Measurements from ENCODE around the gene CELF2. TPM values are rescaled to one million over a fixed set of nuclear protein-coding genes. Genes with fewer than 3 reads are reported as not detected.

CELF2 gene
- total RNA-seq, 1 donor from 2014 or later: 31.8 TPM

DNA sequence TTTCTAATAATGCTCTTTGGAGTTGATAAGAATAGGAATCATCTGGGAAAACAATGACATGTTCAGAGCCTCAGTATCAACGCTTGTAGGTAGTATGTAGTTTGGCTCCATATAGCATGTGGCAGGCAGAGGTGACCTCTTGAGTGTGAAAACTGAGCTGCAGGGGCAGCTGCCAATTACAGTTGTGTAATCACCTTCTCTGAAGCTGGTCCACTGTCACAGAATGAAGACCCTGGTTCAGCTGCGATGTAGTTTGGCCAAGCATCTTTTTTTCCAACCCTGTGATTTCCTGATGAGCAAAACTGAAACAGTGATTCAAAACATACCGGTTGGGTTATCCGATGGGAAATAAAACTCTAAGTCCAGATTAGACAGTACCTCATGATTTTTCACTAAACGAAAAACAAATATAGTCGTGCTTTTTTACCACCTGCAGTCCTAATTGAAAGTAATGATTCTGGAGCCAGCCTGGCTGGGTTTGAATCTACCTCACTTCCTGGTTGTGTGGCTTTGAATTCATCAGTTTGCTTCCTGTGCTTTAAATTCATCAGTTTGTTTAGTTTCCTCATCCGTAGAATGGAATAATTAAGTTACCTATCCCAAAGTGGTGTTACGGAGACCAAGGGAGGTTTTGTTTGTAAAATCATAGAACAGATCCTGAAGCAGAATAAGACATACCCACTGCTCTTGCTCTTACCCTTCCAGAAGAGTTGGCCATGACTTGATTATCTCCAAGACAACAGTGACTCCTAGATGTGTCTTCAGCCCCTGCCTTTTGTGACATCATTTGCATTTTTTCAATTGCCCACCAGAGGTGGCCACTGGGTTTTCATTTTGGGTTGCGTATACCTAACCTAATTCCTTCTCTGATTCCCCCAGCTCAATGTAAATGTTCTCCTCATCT lies 87.4 kb downstream of the CELF2 start:
- H3K36me3 ChIP-seq (ENCODE audit: control insufficient read depth in 3 of 3, insufficient read depth in 3 of 3, low read length in 3 of 3): no peaks in the 10 kb centered on the region
- peaks cover 0 to 5% (median 5%) of the 10 kb centered on the region in 3 donors for H3K4me1 ChIP-seq (ENCODE audit: control insufficient read depth in 3 of 3, insufficient read depth in 3 of 3, low read length in 3 of 3)
- no peak overlapping the region for H3K4me3 ChIP-seq (ENCODE audit: low read length in 3 of 3)

DNA sequence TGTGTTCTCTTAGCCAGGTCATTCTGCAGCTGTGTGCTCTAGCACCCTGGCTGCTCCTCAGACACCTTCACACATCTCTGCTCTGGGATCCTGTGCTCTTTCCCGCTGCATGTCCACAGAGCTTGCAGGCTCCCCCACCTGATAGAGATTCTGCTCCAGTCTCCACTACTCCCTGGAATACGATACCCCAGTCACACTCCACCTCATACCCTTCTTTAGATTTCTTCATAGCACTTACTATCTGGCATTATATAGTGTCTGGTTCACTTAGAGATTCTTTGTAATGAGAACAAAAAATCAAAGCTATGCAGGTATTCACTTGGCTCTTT lies 88.0 kb downstream of the CELF2 start:
- peaks cover 0 to 5% (median 5%) of the 10 kb centered on the region in 3 donors for H3K4me1 ChIP-seq (ENCODE audit: control insufficient read depth in 3 of 3, insufficient read depth in 3 of 3, low read length in 3 of 3)
- H3K27me3 ChIP-seq (ENCODE audit: control insufficient read depth in 3 of 3, insufficient read depth in 3 of 3, low read length in 3 of 3): no peaks in the 10 kb centered on the region
- H3K27ac ChIP-seq (ENCODE audit: low read depth, low read length): no peak overlapping the region
- H3K9ac ChIP-seq (ENCODE audit: low read depth in 1 of 3, low read length in 3 of 3): no peak overlapping the region
- H3K9me3 ChIP-seq (ENCODE audit: control insufficient read depth in 3 of 3, low read length in 3 of 3): no peaks in the 10 kb centered on the region
- no peaks in the 10 kb centered on the region for H3K36me3 ChIP-seq (ENCODE audit: control insufficient read depth in 3 of 3, insufficient read depth in 3 of 3, low read length in 3 of 3)
- no peak overlapping the region for H3K4me3 ChIP-seq (ENCODE audit: low read length in 3 of 3)

More for the DNA sequence above, 87.4 kb downstream of the CELF2 start:
- H3K9ac ChIP-seq (ENCODE audit: low read depth in 1 of 3, low read length in 3 of 3): no peak overlapping the region
- no peaks in the 10 kb centered on the region for H3K9me3 ChIP-seq (ENCODE audit: control insufficient read depth in 3 of 3, low read length in 3 of 3)
- H3K27ac ChIP-seq (ENCODE audit: low read depth, low read length): no peak overlapping the region
- no peaks in the 10 kb centered on the region for H3K27me3 ChIP-seq (ENCODE audit: control insufficient read depth in 3 of 3, insufficient read depth in 3 of 3, low read length in 3 of 3)

DNA sequence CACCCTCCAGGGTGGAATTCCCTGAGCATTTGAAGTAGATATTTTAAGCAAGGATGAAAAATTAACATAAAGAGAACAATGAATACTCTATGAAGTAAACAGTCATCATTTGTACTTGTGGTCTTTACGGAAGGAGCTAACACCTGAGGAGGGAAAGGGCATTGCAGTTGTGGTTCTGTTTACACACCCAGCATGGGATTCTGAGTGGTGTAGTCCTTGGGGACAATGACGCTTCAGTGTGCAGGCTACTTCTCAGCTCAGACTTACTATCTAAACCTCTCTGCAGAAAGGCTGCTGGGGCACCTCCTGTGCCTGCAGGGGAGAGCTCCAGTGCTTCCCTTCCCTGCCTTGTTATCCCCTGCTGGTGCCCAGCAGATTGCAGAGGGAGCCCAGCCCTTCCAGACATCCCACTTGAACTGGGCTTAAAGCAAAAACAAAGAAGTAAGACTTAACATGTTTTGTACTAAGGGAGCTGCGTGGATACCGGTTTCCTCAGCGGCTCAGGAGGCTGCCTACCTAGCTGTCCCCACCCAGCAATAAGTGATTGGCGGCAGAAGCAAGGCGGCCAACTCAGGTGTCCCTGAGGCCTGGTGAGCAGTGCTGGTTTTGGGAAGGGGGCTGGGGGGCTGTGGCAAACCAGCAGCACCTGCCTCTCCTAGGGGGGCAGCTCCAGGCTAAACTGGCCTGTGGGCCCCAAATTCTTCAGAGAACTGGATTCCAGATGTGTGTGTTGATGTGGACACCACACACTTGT lies 89.1 kb downstream of the CELF2 start:
- Histone ChIP-seq H3K27me3 (ENCODE audit: control insufficient read depth in 3 of 3, insufficient read depth in 3 of 3, low read length in 3 of 3) (no peaks in the 10 kb centered on the region), H3K9ac (ENCODE audit: low read depth in 1 of 3, low read length in 3 of 3) (no peak overlapping the region), H3K4me1 (ENCODE audit: control insufficient read depth in 3 of 3, insufficient read depth in 3 of 3, low read length in 3 of 3) (peaks cover 0 to 5% (median 5%) of the 10 kb centered on the region in 3 donors), H3K9me3 (ENCODE audit: control insufficient read depth in 3 of 3, low read length in 3 of 3) (no peaks in the 10 kb centered on the region), H3K36me3 (ENCODE audit: control insufficient read depth in 3 of 3, insufficient read depth in 3 of 3, low read length in 3 of 3) (no peaks in the 10 kb centered on the region), H3K4me3 (ENCODE audit: low read length in 3 of 3) (no peak overlapping the region), H3K27ac (ENCODE audit: low read depth, low read length) (no peak overlapping the region)

DNA sequence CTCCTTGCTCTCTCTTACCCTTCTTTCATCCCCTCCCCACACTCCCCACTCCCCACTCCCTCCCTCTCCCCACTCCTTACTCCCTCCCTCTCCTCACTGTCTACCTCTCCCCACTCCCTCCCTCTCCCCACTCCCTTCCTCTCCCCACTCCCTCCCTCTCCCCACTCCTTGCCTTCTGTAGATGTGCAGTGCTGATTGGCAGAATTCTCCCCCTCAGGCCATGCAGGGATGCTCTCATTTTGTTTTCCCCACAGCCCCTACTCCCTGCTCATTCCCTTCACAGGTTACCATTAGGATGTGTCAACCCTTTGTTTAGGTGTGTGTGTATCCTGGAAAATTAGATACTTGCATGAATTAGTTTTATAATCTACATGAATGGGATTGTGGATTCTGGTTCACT lies 90.3 kb downstream of the CELF2 start:
- H3K27ac ChIP-seq (ENCODE audit: low read depth, low read length): no peak overlapping the region
- H3K27me3 ChIP-seq (ENCODE audit: control insufficient read depth in 3 of 3, insufficient read depth in 3 of 3, low read length in 3 of 3): no peaks in the 10 kb centered on the region
- no peaks in the 10 kb centered on the region for H3K36me3 ChIP-seq (ENCODE audit: control insufficient read depth in 3 of 3, insufficient read depth in 3 of 3, low read length in 3 of 3)
- no peak overlapping the region for H3K4me3 ChIP-seq (ENCODE audit: low read length in 3 of 3)
- H3K4me1 ChIP-seq (ENCODE audit: control insufficient read depth in 3 of 3, insufficient read depth in 3 of 3, low read length in 3 of 3): peaks cover 0 to 5% (median 5%) of the 10 kb centered on the region in 3 donors
- H3K9me3 ChIP-seq (ENCODE audit: control insufficient read depth in 3 of 3, low read length in 3 of 3): no peaks in the 10 kb centered on the region
- no peak overlapping the region for H3K9ac ChIP-seq (ENCODE audit: low read depth in 1 of 3, low read length in 3 of 3)

DNA sequence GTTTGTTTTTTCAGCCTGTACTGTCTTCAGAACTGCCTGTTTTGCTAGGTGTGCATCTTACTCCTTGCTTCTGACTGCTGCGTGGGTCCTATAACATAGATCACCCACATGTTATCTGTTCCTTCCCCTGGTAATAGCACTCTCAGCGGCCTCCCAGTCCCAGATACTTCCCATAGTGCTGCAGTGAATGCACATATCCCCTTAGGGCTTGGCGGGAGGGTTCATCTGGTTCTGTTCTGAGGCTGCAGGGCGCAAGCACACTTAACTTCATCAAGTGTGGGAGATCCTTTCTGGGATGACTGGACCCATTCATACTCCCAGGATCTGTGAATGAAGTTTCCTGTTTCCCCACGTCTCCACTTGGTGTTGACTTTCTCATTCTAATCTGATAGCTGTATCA lies 90.7 kb downstream of the CELF2 start:
- no peak overlapping the region for H3K9ac ChIP-seq (ENCODE audit: low read depth in 1 of 3, low read length in 3 of 3)
- no peaks in the 10 kb centered on the region for H3K36me3 ChIP-seq (ENCODE audit: control insufficient read depth in 3 of 3, insufficient read depth in 3 of 3, low read length in 3 of 3)
- no peak overlapping the region for H3K4me3 ChIP-seq (ENCODE audit: low read length in 3 of 3)
- no peaks in the 10 kb centered on the region for H3K9me3 ChIP-seq (ENCODE audit: control insufficient read depth in 3 of 3, low read length in 3 of 3)
- H3K27me3 ChIP-seq (ENCODE audit: control insufficient read depth in 3 of 3, insufficient read depth in 3 of 3, low read length in 3 of 3): no peaks in the 10 kb centered on the region
- H3K27ac ChIP-seq (ENCODE audit: low read depth, low read length): no peak overlapping the region
- peaks cover 0 to 7% (median 5%) of the 10 kb centered on the region in 3 donors for H3K4me1 ChIP-seq (ENCODE audit: control insufficient read depth in 3 of 3, insufficient read depth in 3 of 3, low read length in 3 of 3)

DNA sequence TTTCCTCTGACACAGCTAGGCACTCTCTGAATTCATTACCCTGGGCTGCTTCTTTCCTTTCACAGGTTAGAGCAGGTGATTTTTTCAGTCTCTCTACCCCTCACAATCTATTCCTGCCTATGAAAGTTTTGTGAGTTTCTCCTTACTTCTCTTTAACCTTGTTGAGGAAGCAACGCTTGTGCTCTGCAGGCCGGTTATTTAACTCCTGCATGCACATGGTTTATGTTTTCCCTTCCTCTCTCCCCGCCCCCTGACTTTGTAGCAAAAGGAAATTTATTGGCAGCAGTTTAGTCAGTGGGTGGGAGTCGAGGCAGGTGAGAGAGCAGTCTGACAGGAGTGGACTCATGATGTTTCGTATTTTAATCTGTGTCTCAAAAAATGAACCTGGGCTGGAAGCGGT lies 91.9 kb downstream of the CELF2 start:
- no peak overlapping the region for H3K27ac ChIP-seq (ENCODE audit: low read depth, low read length)
- H3K27me3 ChIP-seq (ENCODE audit: control insufficient read depth in 3 of 3, insufficient read depth in 3 of 3, low read length in 3 of 3): no peaks in the 10 kb centered on the region
- no peak overlapping the region for H3K4me3 ChIP-seq (ENCODE audit: low read length in 3 of 3)
- no peaks in the 10 kb centered on the region for H3K9me3 ChIP-seq (ENCODE audit: control insufficient read depth in 3 of 3, low read length in 3 of 3)
- no peaks in the 10 kb centered on the region for H3K36me3 ChIP-seq (ENCODE audit: control insufficient read depth in 3 of 3, insufficient read depth in 3 of 3, low read length in 3 of 3)
- H3K4me1 ChIP-seq (ENCODE audit: control insufficient read depth in 3 of 3, insufficient read depth in 3 of 3, low read length in 3 of 3): peaks cover 0 to 8% (median 3%) of the 10 kb centered on the region in 3 donors
- no peak overlapping the region for H3K9ac ChIP-seq (ENCODE audit: low read depth in 1 of 3, low read length in 3 of 3)

DNA sequence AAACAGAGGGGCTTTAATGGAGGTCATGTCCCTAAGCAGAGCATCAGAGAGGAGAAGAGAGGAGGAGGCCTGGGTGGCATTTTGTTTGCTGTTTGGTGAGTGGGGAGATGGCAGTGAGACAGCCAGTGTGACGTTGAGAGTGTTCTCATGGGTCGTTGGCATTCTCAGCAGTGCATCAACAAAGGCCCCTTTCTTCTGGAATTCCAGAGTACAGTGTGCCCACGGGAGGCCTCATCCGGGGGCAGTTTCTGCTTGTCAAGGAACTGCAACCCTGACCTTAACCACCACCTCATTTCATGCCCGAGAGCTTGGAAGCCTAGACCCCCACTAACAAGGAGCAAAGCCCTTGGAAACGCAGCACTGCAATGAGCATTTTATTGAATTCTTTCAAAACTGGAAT lies 92.9 kb downstream of the CELF2 start:
- H3K9ac ChIP-seq (ENCODE audit: low read depth in 1 of 3, low read length in 3 of 3): no peak overlapping the region

DNA sequence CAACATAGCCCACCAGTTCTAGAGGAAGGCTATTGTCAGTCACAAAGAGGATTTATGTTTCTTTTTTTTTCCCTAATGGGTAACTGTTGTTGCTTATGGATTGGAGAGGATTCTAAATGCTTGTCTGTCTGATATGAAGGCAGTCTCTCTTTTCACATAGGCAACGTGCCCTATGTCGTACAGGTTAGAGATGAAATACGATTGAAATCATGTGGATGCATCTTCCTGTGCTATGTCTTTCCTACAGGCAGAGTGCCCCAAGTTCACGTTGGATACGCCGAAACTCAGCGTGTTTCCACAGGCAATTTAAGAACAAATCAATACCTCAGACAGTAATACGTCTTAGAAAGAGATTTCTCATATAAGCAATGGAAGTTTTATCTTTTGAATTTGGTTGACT lies 93.8 kb downstream of the CELF2 start:
- Histone ChIP-seq H3K4me1 (ENCODE audit: control insufficient read depth in 3 of 3, insufficient read depth in 3 of 3, low read length in 3 of 3) (peaks cover 6 to 11% (median 8%) of the 10 kb centered on the region in 3 donors), H3K4me3 (ENCODE audit: low read length in 3 of 3) (no peak overlapping the region), H3K9ac (ENCODE audit: low read depth in 1 of 3, low read length in 3 of 3) (no peak overlapping the region), H3K27me3 (ENCODE audit: control insufficient read depth in 3 of 3, insufficient read depth in 3 of 3, low read length in 3 of 3) (no peaks in the 10 kb centered on the region), H3K9me3 (ENCODE audit: control insufficient read depth in 3 of 3, low read length in 3 of 3) (no peaks in the 10 kb centered on the region), H3K36me3 (ENCODE audit: control insufficient read depth in 3 of 3, insufficient read depth in 3 of 3, low read length in 3 of 3) (no peaks in the 10 kb centered on the region), H3K27ac (ENCODE audit: low read depth, low read length) (no peak overlapping the region)

More for the DNA sequence above, 92.9 kb downstream of the CELF2 start:
- peaks cover 5 to 8% (median 6%) of the 10 kb centered on the region in 3 donors for H3K4me1 ChIP-seq (ENCODE audit: control insufficient read depth in 3 of 3, insufficient read depth in 3 of 3, low read length in 3 of 3)
- no peaks in the 10 kb centered on the region for H3K36me3 ChIP-seq (ENCODE audit: control insufficient read depth in 3 of 3, insufficient read depth in 3 of 3, low read length in 3 of 3)
- no peak overlapping the region for H3K27ac ChIP-seq (ENCODE audit: low read depth, low read length)
- H3K4me3 ChIP-seq (ENCODE audit: low read length in 3 of 3): no peak overlapping the region
- no peaks in the 10 kb centered on the region for H3K9me3 ChIP-seq (ENCODE audit: control insufficient read depth in 3 of 3, low read length in 3 of 3)
- H3K27me3 ChIP-seq (ENCODE audit: control insufficient read depth in 3 of 3, insufficient read depth in 3 of 3, low read length in 3 of 3): no peaks in the 10 kb centered on the region

DNA sequence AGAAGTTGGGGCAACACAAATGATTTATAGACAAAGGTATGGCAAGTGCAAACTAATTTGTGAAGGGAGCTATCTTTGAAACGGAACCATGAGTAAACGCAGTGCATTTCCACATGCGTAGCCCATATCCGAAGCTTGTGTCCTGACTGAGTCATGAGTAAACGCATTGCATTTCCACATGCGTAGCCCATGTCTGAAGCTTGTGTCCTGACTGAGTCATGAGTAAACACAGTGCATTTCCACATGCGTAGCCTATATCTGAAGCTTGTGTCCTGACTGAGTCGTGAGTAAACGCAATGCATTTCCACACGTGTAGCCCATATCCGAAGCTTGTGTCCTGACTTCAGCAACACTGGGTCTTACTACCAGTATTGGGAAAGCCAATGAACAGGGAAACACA lies 95.0 kb downstream of the CELF2 start:
- no peak overlapping the region for H3K27ac ChIP-seq (ENCODE audit: low read depth, low read length)
- H3K9ac ChIP-seq (ENCODE audit: low read depth in 1 of 3, low read length in 3 of 3): no peak overlapping the region
- H3K27me3 ChIP-seq (ENCODE audit: control insufficient read depth in 3 of 3, insufficient read depth in 3 of 3, low read length in 3 of 3): no peaks in the 10 kb centered on the region
- peaks cover 6 to 19% (median 8%) of the 10 kb centered on the region in 3 donors for H3K4me1 ChIP-seq (ENCODE audit: control insufficient read depth in 3 of 3, insufficient read depth in 3 of 3, low read length in 3 of 3)
- H3K36me3 ChIP-seq (ENCODE audit: control insufficient read depth in 3 of 3, insufficient read depth in 3 of 3, low read length in 3 of 3): no peaks in the 10 kb centered on the region
- no peak overlapping the region for H3K4me3 ChIP-seq (ENCODE audit: low read length in 3 of 3)
- H3K9me3 ChIP-seq (ENCODE audit: control insufficient read depth in 3 of 3, low read length in 3 of 3): no peaks in the 10 kb centered on the region

DNA sequence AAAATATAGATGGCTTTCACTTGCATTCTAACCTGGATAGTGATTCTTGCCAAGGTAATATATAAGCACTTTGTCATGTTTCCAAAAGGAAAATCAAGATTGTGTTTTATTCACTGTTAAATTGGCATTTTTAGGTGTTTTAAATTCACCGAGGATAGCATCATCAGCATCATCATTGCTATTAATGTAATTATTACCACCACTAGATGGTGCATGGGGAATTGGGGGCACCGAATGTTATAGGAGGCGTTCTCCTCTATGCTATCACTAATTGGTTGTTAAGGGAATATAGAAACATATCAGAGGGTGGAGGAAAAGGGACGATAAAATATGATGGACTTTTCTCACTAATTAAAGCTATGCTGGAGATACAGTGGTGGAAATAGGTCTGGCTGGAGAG lies 95.5 kb downstream of the CELF2 start:
- Histone ChIP-seq H3K9me3 (ENCODE audit: control insufficient read depth in 3 of 3, low read length in 3 of 3) (no peaks in the 10 kb centered on the region), H3K4me1 (ENCODE audit: control insufficient read depth in 3 of 3, insufficient read depth in 3 of 3, low read length in 3 of 3) (peaks cover 8 to 24% (median 8%) of the 10 kb centered on the region in 3 donors), H3K36me3 (ENCODE audit: control insufficient read depth in 3 of 3, insufficient read depth in 3 of 3, low read length in 3 of 3) (no peaks in the 10 kb centered on the region), H3K9ac (ENCODE audit: low read depth in 1 of 3, low read length in 3 of 3) (no peak overlapping the region), H3K27ac (ENCODE audit: low read depth, low read length) (no peak overlapping the region), H3K27me3 (ENCODE audit: control insufficient read depth in 3 of 3, insufficient read depth in 3 of 3, low read length in 3 of 3) (no peaks in the 10 kb centered on the region), H3K4me3 (ENCODE audit: low read length in 3 of 3) (no peak overlapping the region)
